A673 (cell line): Measurements from ENCODE around the gene CCDC40.

Source experiments
- EZH2 ChIP-seq: fragments of 200-600 bp; sonication (generic); IDR thresholded peaks from 2 replicates; pipeline ENCODE4 v1.6.1; 2017; ENCODE audit warnings: borderline replicate concordance, low read depth, mild to moderate bottlenecking, mixed read lengths, antibody characterized with exemption, low read length; ENCODE audit not compliant: poor library complexity, severe bottlenecking
- TF ChIP-seq, protein P1 (sequence below): fragments of 300-800, 200-600 bp; sonication (generic); conservative IDR thresholded peaks from 2 replicates; pipeline ENCODE4 v1.5.1; 2017; ENCODE audit warnings: low read depth, mild to moderate bottlenecking, antibody characterized with exemption, low read length, moderate library complexity, mixed read lengths

DNA sequence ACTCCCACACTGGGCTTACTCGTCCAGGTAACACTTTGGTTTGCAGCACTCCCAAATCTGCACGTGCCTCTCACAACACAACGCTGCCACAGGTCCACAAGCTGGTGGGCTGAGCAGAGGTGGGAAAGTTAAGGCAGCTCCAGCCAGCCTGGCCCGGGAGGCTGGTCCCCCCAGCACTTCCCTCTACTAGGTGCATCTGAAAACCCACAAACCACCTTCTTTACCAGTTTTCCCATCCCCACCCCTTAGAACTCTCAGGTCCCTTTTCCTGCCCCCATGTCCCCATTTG, 63.5 kb downstream of the CCDC40 start:
- TF ChIP-seq EZH2, result no peak
- TF ChIP-seq, protein P1, sequence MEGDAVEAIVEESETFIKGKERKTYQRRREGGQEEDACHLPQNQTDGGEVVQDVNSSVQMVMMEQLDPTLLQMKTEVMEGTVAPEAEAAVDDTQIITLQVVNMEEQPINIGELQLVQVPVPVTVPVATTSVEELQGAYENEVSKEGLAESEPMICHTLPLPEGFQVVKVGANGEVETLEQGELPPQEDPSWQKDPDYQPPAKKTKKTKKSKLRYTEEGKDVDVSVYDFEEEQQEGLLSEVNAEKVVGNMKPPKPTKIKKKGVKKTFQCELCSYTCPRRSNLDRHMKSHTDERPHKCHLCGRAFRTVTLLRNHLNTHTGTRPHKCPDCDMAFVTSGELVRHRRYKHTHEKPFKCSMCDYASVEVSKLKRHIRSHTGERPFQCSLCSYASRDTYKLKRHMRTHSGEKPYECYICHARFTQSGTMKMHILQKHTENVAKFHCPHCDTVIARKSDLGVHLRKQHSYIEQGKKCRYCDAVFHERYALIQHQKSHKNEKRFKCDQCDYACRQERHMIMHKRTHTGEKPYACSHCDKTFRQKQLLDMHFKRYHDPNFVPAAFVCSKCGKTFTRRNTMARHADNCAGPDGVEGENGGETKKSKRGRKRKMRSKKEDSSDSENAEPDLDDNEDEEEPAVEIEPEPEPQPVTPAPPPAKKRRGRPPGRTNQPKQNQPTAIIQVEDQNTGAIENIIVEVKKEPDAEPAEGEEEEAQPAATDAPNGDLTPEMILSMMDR, result no peak
